AG09319 (cell line): ENCODE measurements around the gene SLC26A8.

Experiments used
- DNase-seq: peaks from one replicate; pipeline ENCODE4 v3.0.0-alpha.2; 2010; ENCODE audit warnings: low read depth; ENCODE audit errors: extremely low read depth
- CTCF ChIP-seq: IDR thresholded peaks from 2 replicates; pipeline ENCODE4 v1.5.1; 2011; ENCODE audit warnings: low read depth, mild to moderate bottlenecking, inconsistent platforms, low read length, moderate library complexity

SLC26A8 gene

GRCh38 chr6:36062247-36062646 lies 37.8 kb upstream of the SLC26A8 start:
- no peak for TF ChIP-seq CTCF
- no peak for DNase-seq

GRCh38 chr6:36061236-36061635 lies 36.8 kb upstream of the SLC26A8 start:
- TF ChIP-seq CTCF: no peak
- no peak for DNase-seq

GRCh38 chr6:36056178-36056577 lies 31.7 kb upstream of the SLC26A8 start:
- TF ChIP-seq CTCF: no peak
- no peak for DNase-seq

- TF ChIP-seq CTCF: no peak
- no peak for DNase-seq
Observed at GRCh38 chr6:36054956-36055355, 30.5 kb upstream of the SLC26A8 start.

GRCh38 chr6:36054415-36054814 lies 30.0 kb upstream of the SLC26A8 start:
- DNase-seq: no peak
- TF ChIP-seq CTCF: no peak

GRCh38 chr6:36053878-36054277 lies 29.4 kb upstream of the SLC26A8 start:
- no peak for TF ChIP-seq CTCF
- DNase-seq: no peak

GRCh38 chr6:36052097-36052496 lies 27.7 kb upstream of the SLC26A8 start:
- no peak for TF ChIP-seq CTCF
- DNase-seq: no peak
